Dermis microvascular lymphatic vessel endothelial cell (primary cell): ENCODE results near the gene MICOS13. TPM values are rescaled to one million over a fixed set of nuclear protein-coding genes. Genes with fewer than 3 reads are reported as not detected.

Experiments
- DNase-seq, 2 donors: peaks; one replicate each; pipeline versions ENCODE4 v3.0.0 to v3.0.0-alpha.2; 2010; ENCODE audit warnings: low read depth in 2 of 2
- total RNA-seq: library from RNA; depleted of rRNA; stranded (reverse); fragments of >200 nt; gene quantifications from 2 replicates; pipeline ENCODE4 v1.2.1, GENCODE V29; 2014

Gene MICOS13
- total RNA-seq, 1 donor from 2014 or later: 46.2 TPM

GRCh38 chr19:5628919-5629481, 51.3 kb downstream of the MICOS13 start:
- DNase-seq: no peak

DNA sequence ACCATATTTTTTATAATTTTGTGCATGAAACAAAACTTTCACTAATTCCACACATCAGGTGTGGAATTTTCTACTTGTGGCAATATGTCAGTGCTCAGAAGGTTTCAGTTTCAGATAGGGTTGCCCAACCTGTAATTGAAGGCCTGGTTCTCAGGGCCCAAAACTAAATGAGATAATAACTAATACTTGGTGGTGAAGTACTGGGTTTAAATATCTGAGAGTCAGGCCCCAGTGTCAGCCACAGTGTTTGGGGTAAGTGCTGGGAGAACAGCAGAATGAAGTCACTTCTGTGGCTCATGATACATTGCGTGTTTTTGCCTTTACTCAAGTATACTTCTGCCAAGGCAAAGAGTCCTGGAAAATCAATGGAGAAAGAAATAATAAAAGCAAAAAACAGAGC, 51.9 kb downstream of the MICOS13 start:
- no peak for DNase-seq

Other genes with a start within 250 kb of the MICOS13 start
- gene ZNRF4, start 225.1 kb downstream of the MICOS13 start, total RNA-seq: not detected in 2 replicates
- not detected in 2 replicates for gene TINCR, start 112.6 kb downstream of the MICOS13 start, total RNA-seq
- 19.4 and 23.0 TPM in 2 replicates for gene SAFB2, start 57.7 kb downstream of the MICOS13 start, total RNA-seq
- 35.7 and 56.4 TPM in 2 replicates for gene SAFB, start 57.4 kb downstream of the MICOS13 start, total RNA-seq
- gene HSD11B1L, start 511 bp upstream of the MICOS13 start, total RNA-seq: 3.3 and 9.2 TPM in 2 replicates
- 442 and 761 TPM in 2 replicates for gene RPL36, start 9.8 kb upstream of the MICOS13 start, total RNA-seq
- 49.9 and 56.9 TPM in 2 replicates for gene LONP1, start 39.6 kb upstream of the MICOS13 start, total RNA-seq
- gene CATSPERD, start 40.1 kb upstream of the MICOS13 start, total RNA-seq: not detected in 2 replicates
- gene PRR22, start 104.2 kb upstream of the MICOS13 start, total RNA-seq: 0.39 and 0.51 TPM in 2 replicates
- 22.9 and 29.2 TPM in 2 replicates for gene DUS3L, start 110.6 kb upstream of the MICOS13 start, total RNA-seq
- gene NRTN, start 124.6 kb upstream of the MICOS13 start, total RNA-seq: 0.13 and 0.51 TPM in 2 replicates
- gene FUT6, start 159.2 kb upstream of the MICOS13 start, total RNA-seq: not detected in 2 replicates
- gene FUT3, start 170.9 kb upstream of the MICOS13 start, total RNA-seq: not detected in 2 replicates
- not detected in 2 replicates for gene FUT5, start 190.0 kb upstream of the MICOS13 start, total RNA-seq
- 242 and 246 TPM in 2 replicates for gene NDUFA11, start 223.3 kb upstream of the MICOS13 start, total RNA-seq
- 4.2 and 6.4 TPM in 2 replicates for gene VMAC, start 224.4 kb upstream of the MICOS13 start, total RNA-seq
- 1.7 and 3.4 TPM in 2 replicates for gene CAPS, start 233.7 kb upstream of the MICOS13 start, total RNA-seq